Adrenal gland (tissue), 5 donors: Measurements from ENCODE around the gene NPEPL1.

ENCODE experiments used
- POLR2A ChIP-seq, 2 donors: fragments of 450-650 bp; IDR thresholded peaks; one replicate each; pipeline ENCODE4 v1.6.1; 2017; ENCODE audit warnings: antibody characterized with exemption in 2 of 2, mild to moderate bottlenecking in 2 of 2, moderate library complexity in 1 of 2
- TF ChIP-seq, protein P1 (sequence below), 6 experiments: fragments of 450-650 bp in 4 of 6; fragments of 200-600 bp in 2 of 6; sonication (generic) in 1 of 6; IDR thresholded peaks; 1 replicate in 5 of 6; 2 replicates in 1 of 6; pipeline versions ENCODE4 v1.5.1 to v1.8.0; 2016 to 2021; ENCODE audit warnings: antibody characterized with exemption in 6 of 6, mild to moderate bottlenecking in 2 of 6, moderate library complexity in 1 of 6
- donor health status: DM: no; HTN: no; CAD: no.

DNA sequence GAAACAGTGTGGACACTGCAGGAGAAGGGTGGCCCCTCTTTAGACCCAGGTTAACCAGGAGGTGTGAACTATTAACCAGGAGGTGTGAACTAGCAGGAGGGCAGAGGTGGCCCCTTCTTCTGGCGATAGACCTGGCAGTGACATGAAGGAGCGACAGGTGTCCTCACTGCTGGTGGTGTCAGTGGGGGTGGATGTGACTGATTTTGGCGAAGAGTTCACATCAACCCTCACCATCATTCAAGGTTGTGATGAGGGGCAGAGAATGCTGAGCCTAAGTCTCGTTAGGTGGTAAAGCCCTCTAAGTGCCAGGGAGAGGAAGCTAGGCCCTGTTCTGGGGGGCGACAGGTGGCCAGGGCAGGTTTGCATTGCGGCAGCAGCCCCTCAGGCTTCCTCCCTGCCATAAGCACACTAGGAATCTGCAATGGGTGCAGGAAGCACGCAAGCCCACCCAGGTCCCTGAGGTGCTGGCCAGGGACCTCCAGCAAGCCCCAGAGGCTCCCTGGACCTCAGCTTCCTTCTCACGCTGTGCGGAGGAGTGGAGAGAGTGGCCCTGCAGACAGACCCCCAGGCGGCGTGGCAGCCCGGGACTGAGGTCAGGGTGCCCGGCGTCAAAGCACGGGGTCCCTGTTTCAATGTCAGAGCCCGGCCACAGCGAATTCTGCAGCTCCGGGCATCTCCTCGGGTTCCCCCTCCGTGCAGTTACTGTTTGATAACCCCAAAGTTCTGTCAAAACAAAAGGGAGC is 13.7 kb downstream of the NPEPL1 start:
- TF ChIP-seq, protein P1, sequence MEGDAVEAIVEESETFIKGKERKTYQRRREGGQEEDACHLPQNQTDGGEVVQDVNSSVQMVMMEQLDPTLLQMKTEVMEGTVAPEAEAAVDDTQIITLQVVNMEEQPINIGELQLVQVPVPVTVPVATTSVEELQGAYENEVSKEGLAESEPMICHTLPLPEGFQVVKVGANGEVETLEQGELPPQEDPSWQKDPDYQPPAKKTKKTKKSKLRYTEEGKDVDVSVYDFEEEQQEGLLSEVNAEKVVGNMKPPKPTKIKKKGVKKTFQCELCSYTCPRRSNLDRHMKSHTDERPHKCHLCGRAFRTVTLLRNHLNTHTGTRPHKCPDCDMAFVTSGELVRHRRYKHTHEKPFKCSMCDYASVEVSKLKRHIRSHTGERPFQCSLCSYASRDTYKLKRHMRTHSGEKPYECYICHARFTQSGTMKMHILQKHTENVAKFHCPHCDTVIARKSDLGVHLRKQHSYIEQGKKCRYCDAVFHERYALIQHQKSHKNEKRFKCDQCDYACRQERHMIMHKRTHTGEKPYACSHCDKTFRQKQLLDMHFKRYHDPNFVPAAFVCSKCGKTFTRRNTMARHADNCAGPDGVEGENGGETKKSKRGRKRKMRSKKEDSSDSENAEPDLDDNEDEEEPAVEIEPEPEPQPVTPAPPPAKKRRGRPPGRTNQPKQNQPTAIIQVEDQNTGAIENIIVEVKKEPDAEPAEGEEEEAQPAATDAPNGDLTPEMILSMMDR (IDR thresholded peaks at IDR 0.05) = no peak
- TF ChIP-seq POLR2A (IDR thresholded peaks at IDR 0.05) = no peak
